ENCODE data around the gene USP24. TPM values are rescaled to one million over a fixed set of nuclear protein-coding genes. Genes with fewer than 3 reads are reported as not detected.

USP24 gene
- total RNA-seq, 1 donor from 2014 or later, result 58.1 TPM

DNA sequence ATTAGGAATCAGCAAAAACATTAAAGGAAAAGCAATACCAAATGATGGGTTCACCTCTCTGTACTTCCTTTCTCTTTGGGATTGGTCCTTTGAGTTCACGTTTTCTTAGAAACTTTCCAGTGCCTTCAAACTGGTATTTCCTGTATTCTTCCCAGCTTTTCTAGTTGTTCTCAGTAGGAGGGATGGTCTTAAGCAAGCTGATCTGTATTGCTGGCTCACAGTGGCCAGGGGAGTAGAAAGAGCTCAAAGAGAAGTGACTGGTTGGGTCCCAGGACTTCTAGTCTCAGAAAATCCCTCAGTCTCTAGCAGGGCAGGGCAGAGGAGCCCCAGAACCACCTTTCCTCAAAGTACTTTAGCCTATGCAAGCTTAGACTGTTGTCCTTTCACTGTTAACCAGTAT lies 10.1 kb upstream of the USP24 start:
- Mint-ChIP-seq H3K27ac (no peak overlapping the region), H3K27me3 (ENCODE audit: low read depth) (peaks cover 3% of the 10 kb centered on the region), H3K9me3 (peaks cover 5% of the 10 kb centered on the region), H3K4me1 (peaks cover 2% of the 10 kb centered on the region), H3K4me3 (no peak overlapping the region), H3K36me3 (no peaks in the 10 kb centered on the region)
- DNase-seq (ENCODE audit: low spot score in 2 of 2, unreplicated experiment in 2 of 2), result no peak
- TF ChIP-seq, protein P1, sequence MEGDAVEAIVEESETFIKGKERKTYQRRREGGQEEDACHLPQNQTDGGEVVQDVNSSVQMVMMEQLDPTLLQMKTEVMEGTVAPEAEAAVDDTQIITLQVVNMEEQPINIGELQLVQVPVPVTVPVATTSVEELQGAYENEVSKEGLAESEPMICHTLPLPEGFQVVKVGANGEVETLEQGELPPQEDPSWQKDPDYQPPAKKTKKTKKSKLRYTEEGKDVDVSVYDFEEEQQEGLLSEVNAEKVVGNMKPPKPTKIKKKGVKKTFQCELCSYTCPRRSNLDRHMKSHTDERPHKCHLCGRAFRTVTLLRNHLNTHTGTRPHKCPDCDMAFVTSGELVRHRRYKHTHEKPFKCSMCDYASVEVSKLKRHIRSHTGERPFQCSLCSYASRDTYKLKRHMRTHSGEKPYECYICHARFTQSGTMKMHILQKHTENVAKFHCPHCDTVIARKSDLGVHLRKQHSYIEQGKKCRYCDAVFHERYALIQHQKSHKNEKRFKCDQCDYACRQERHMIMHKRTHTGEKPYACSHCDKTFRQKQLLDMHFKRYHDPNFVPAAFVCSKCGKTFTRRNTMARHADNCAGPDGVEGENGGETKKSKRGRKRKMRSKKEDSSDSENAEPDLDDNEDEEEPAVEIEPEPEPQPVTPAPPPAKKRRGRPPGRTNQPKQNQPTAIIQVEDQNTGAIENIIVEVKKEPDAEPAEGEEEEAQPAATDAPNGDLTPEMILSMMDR (IDR thresholded peaks at IDR 0.05; ENCODE audit: unreplicated experiment), result no peak

DNA sequence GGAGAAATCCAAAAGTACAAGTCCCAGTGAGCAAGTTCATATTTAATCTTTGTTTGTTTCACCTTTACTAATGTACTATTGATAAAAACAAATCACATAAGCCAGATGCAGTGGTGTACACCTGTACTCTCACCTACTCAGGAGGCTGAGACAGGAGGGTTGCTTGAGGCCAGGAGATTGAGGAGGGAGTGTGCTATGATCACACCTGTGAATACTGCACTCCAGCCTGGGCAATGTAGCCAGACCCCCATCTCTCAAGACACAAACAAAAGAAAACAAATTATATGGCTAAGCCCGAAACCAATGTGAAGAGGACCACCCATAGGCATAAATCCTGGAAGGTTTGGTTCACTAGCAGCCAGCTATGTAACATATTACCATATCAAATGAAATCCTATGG lies 9.6 kb upstream of the USP24 start:
- peaks cover 4% of the 10 kb centered on the region for H3K9me3 Mint-ChIP-seq
- H3K4me1 Mint-ChIP-seq, result no peaks in the 10 kb centered on the region
- no peak overlapping the region for H3K27ac Mint-ChIP-seq
- TF ChIP-seq, protein P1 (IDR thresholded peaks at IDR 0.05; ENCODE audit: unreplicated experiment), result no peak
- DNase-seq (ENCODE audit: low spot score in 2 of 2, unreplicated experiment in 2 of 2), result no peak
- no peak overlapping the region for H3K4me3 Mint-ChIP-seq
- no peaks in the 10 kb centered on the region for H3K36me3 Mint-ChIP-seq
- peaks cover 3% of the 10 kb centered on the region for H3K27me3 Mint-ChIP-seq (ENCODE audit: low read depth)

DNA sequence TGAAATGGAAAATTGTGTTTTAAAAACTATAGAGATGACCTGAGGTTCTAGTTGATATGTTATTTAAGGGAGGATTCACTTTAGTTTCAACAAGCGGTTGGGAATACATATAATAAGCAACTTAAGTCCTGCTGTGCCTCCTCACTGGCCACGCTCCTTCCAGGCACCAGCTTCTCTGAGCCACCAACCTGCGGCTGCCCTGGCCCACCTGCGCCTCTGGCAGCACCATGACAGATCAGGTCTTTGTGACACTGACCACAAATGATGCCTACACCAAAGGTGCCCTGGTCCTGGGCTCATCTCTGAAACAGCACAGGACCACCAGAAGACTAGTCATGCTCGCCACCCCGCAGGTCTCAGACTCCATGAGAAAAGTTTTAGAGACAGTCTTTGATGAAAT lies 7.0 kb upstream of the USP24 start:
- peaks cover 5% of the 10 kb centered on the region for H3K4me1 Mint-ChIP-seq
- no peak overlapping the region for H3K4me3 Mint-ChIP-seq
- H3K27ac Mint-ChIP-seq, result no peak overlapping the region
- peaks cover under 1% of the 10 kb centered on the region for H3K9me3 Mint-ChIP-seq
- no peak for DNase-seq (ENCODE audit: low spot score in 2 of 2, unreplicated experiment in 2 of 2)
- TF ChIP-seq, protein P1 (IDR thresholded peaks at IDR 0.05; ENCODE audit: unreplicated experiment), result no peak
- H3K27me3 Mint-ChIP-seq (ENCODE audit: low read depth), result peaks cover 3% of the 10 kb centered on the region
- no peaks in the 10 kb centered on the region for H3K36me3 Mint-ChIP-seq

DNA sequence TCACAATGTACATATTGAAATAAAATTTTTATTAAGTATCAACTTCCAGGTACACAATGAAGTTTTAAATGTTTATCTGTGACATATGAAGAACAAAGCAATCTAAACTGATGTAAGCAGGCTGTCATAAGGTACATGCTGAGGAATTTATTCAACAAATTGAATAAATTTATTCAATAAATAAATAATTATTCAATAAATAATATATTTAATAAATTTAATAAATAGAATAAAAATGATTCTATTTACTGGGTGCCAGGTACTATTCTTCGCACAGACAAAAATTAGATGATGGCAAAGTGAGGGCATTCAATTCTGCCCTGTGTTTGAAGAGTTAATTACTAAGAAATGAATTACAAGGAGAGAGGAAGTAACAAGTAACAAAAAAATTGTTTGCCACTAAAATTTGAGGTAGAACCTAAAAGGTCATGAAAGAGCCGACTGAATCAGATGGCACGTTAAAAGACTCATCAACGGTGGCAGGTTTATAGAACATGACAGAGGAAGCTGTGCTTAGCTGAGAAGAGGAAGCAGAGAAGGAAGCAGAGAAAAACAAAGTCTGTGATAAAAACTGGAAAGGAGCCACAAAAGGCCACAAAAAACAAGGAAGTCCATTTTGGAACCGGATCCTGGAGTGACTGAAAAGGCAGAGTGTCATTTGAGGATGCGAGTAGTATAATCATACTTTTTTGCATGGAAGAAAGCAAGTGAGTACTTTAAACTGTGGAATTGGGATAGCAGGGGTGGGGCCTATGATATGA lies 2.2 kb upstream of the USP24 start:
- no peak overlapping the region for H3K4me3 Mint-ChIP-seq
- H3K9me3 Mint-ChIP-seq, result no peaks in the 10 kb centered on the region
- peaks cover 2% of the 10 kb centered on the region for H3K27me3 Mint-ChIP-seq (ENCODE audit: low read depth)
- TF ChIP-seq, protein P1 (IDR thresholded peaks at IDR 0.05; ENCODE audit: unreplicated experiment), result no peak
- DNase-seq (ENCODE audit: low spot score in 2 of 2, unreplicated experiment in 2 of 2), result no peak
- no peak overlapping the region for H3K27ac Mint-ChIP-seq
- no peaks in the 10 kb centered on the region for H3K36me3 Mint-ChIP-seq
- peaks cover 32% of the 10 kb centered on the region for H3K4me1 Mint-ChIP-seq

DNA sequence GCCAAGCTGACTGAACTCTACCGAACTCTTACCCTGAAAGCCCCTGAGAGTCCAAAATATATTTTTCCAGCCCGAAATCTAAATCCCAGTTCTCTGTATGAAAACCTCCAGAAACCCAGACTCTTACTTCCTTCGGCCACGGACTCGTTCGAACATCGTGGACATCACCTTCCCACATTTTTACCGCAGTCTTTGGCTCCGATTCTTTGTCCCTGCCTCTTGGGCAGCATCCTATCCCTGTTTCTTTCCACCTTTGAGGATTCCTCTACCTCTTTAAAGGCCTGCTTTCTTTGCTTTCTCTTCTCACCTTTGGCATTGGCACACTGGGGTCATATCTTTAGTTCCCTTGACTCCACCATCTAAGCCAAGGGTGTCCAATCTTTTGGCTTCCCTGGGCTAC lies 932 bp upstream of the USP24 start:
- Mint-ChIP-seq H3K4me3 (peak overlapping the region; percentile 75), H3K27ac (peak overlapping the region; percentile 77), H3K9me3 (no peaks in the 10 kb centered on the region), H3K36me3 (no peaks in the 10 kb centered on the region), H3K4me1 (peaks cover 43% of the 10 kb centered on the region), H3K27me3 (ENCODE audit: low read depth) (no peaks in the 10 kb centered on the region)
- TF ChIP-seq, protein P1 (IDR thresholded peaks at IDR 0.05; ENCODE audit: unreplicated experiment), result no peak
- DNase-seq (ENCODE audit: low spot score in 2 of 2, unreplicated experiment in 2 of 2), result no peak

DNA sequence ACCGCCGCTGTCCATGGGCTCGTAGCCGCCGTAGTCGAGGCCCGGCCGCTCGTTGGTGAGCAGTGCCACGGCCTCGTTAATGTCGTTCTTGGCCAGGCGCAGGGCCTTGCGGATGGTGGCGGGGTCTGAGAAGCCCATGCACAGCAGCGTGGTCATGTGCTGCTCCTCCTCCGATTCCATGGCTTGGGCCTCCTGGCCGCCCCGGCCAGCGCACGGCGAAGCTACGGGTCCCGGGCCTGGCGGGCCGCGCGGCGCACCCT lies 300 bp downstream of the USP24 start:
- Mint-ChIP-seq H3K9me3 (no peaks in the 10 kb centered on the region), H3K4me1 (peaks cover 46% of the 10 kb centered on the region), H3K36me3 (no peaks in the 10 kb centered on the region), H3K27me3 (ENCODE audit: low read depth) (no peaks in the 10 kb centered on the region), H3K4me3 (peak overlapping the region; percentile 63), H3K27ac (no peak overlapping the region)
- DNase-seq (ENCODE audit: low spot score in 2 of 2, unreplicated experiment in 2 of 2), result peak; percentile 21 to 68
- TF ChIP-seq, protein P1 (IDR thresholded peaks at IDR 0.05; ENCODE audit: unreplicated experiment), result no peak

All from mesothelial cell of epicardium (in vitro differentiated cells).